IPS-15b (cell line): Measurements from ENCODE around the gene SPDYE1.

Source experiments
- H3K27me3 ChIP-seq: one replicate; pipeline ENCODE4 v1.6.1; 2013; ENCODE audit warnings: low read length; ENCODE audit not compliant: control insufficient read depth, insufficient read depth
- H3K36me3 ChIP-seq: one replicate; pipeline ENCODE4 v1.6.1; 2013; ENCODE audit warnings: low read length; ENCODE audit not compliant: control insufficient read depth, insufficient read depth
- H3K4me1 ChIP-seq: one replicate; pipeline ENCODE4 v1.6.1; 2013; ENCODE audit warnings: mild to moderate bottlenecking, low read length; ENCODE audit not compliant: control insufficient read depth, insufficient read depth
- H3K4me3 ChIP-seq: one replicate; pipeline ENCODE4 v1.5.1; 2013; ENCODE audit warnings: low read depth, low read length
- H3K9ac ChIP-seq: one replicate; pipeline ENCODE4 v1.6.1; 2013; ENCODE audit warnings: low read depth, mild to moderate bottlenecking, low read length
- H3K9me3 ChIP-seq: one replicate; pipeline ENCODE4 v1.6.1; 2013; ENCODE audit warnings: mild to moderate bottlenecking, low read length; ENCODE audit not compliant: control insufficient read depth, insufficient read depth

SPDYE1 gene

DNA sequence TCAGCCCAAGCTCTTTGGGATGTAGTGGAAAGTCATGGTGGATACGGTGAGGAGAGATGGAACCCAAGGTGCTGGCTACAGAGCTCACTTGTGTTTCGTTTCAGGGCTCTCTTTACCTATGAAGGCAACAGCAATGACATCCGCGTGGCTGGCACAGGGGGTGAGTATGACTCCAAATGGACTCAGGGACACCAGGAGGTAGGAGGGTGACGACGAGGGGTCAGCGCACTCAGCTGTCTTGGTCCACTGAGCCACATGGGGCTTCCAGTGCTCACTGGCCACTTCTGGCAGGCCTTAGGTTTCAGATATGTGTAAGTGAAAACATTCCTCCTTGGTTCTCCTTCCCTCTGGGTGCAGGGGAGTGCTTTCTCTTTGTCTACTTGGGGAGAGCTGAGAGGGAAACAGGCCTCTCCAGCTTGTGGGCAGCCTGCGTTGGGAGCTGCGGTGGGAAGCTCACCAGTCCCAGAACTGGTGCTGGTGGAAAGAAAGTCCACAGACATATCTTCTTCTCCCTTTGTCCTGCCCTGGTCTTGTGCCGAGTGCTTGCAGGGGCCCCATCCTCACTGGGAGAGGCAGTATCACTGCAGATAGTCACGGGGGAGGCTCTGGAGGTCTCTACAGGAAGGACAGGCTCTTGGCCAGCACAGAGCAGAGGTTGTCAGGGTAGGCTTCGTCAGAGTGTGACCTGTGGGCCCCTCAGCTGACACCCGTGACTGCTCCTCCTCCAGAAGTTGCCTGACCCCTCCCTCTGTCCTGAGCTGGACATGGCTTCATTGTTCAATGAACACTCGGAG, 52.6 kb downstream of the SPDYE1 start:
- Histone ChIP-seq H3K9ac (no peak overlapping the region), H3K4me3 (no peak overlapping the region), H3K27me3 (no peaks in the 10 kb centered on the region), H3K4me1 (peaks cover 4% of the 10 kb centered on the region), H3K9me3 (no peaks in the 10 kb centered on the region), H3K36me3 (peaks cover 22% of the 10 kb centered on the region)

DNA sequence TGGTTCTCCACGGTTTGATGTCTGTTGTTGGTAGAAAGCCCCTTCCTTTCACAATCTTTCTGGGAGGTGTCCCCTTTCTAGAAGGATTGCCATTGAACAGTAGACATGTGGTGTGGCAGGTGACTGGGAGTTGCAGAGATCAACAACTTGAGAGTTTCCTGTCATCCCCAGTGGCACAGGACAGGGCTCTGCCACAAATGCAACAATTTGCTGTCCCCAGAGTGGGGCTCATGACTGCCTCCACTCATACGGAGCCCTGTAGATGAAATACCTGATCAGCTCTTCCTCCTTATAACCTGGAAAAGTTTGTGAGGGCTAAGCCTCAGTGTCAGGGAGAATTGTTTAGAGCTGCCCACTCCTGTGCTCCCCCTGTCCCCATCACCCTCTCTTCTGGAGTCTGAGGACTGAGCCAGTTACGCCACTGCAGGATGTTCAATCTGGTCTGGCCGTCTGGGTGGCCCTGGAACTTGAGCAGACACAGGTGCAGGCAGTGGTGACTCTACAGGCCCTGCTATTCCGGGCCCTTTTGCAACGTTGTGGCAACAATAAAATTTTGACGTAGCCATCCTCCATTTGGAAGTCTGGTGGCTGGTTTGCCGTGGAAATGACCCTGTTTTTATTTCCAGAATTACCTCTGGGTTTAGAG, 53.3 kb downstream of the SPDYE1 start:
- H3K4me1 ChIP-seq: no peaks in the 10 kb centered on the region
- H3K9me3 ChIP-seq: no peaks in the 10 kb centered on the region
- no peaks in the 10 kb centered on the region for H3K27me3 ChIP-seq
- H3K36me3 ChIP-seq: peaks cover 22% of the 10 kb centered on the region
- no peak overlapping the region for H3K9ac ChIP-seq
- H3K4me3 ChIP-seq: no peak overlapping the region

DNA sequence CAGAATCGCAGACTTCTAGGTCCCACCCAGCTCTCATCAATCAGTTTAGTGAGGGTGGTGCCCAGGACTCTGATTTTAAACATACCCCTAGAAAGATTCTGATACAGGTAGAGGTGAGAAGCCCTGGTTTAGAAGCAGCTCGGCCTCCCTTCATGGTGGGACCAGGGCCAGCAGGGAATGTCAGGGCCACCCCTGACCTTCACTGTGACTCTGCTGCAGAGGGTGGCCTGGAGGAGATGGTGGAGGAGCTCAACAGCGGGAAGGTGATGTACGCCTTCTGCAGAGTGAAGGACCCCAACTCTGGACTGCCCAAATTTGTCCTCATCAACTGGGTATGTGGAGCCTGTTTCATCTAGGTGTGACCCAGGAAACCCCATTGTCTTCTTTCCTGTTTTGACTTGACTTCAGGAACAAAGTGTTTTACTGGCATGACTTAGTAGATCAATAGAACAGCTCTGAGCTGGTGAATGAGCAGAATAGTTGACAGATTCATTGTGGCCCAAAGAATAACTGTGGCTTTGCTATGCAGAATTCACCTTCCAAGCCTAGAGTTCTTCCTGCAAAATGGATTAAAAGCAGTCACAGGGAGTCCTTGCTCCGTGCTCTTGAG, 54.0 kb downstream of the SPDYE1 start:
- H3K4me1 ChIP-seq: no peaks in the 10 kb centered on the region
- no peaks in the 10 kb centered on the region for H3K27me3 ChIP-seq
- H3K9me3 ChIP-seq: no peaks in the 10 kb centered on the region
- H3K9ac ChIP-seq: no peak overlapping the region
- no peak overlapping the region for H3K4me3 ChIP-seq
- peaks cover 27% of the 10 kb centered on the region for H3K36me3 ChIP-seq

DNA sequence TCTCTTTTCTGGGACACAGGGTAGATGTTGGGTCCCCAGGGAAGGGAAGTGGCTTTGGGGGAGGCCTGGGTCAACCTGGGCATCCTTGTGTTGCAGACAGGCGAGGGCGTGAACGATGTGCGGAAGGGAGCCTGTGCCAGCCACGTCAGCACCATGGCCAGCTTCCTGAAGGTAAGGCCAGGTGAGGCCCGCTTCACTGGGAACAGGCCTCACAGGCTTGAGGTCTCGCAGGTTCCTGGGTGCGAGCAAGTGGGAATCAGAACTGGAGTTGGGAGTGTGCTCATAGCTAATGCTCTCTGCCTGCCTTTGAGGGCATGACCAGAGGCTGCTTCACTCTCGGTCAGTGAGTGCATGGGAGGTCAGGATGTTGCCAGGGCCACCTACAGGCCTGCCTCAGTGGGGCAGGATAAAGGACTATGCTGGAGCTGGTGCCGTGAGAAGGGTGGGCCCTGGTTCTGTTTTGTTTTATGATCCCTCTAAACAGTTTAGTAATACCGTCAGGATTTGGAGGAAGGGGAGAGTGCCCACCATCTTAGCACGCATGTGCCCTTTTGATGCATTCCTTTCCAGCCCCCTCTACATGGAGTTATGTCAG, 55.2 kb downstream of the SPDYE1 start:
- Histone ChIP-seq H3K9me3 (no peaks in the 10 kb centered on the region), H3K27me3 (no peaks in the 10 kb centered on the region), H3K4me3 (no peak overlapping the region), H3K36me3 (peaks cover 38% of the 10 kb centered on the region), H3K9ac (no peak overlapping the region), H3K4me1 (no peaks in the 10 kb centered on the region)

DNA sequence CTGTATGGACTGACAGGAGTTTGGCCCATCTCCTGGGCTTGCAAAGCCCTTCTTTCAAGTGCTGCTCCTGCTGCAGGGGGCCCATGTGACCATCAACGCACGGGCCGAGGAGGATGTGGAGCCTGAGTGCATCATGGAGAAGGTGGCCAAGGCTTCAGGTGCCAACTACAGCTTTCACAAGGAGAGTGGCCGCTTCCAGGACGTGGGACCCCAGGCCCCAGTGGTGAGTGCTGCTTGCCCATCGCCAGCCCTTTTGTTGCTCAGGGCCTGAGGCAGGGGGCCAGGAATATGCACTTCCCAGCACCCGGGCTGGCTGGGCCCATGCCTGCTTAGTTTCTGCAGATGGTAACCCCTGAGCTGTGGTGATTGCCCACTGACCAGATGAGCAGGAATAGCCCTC, 59.0 kb downstream of the SPDYE1 start:
- Histone ChIP-seq H3K27me3 (no peaks in the 10 kb centered on the region), H3K4me3 (no peak overlapping the region), H3K36me3 (peaks cover 48% of the 10 kb centered on the region), H3K9ac (no peak overlapping the region), H3K4me1 (no peaks in the 10 kb centered on the region), H3K9me3 (no peaks in the 10 kb centered on the region)

DNA sequence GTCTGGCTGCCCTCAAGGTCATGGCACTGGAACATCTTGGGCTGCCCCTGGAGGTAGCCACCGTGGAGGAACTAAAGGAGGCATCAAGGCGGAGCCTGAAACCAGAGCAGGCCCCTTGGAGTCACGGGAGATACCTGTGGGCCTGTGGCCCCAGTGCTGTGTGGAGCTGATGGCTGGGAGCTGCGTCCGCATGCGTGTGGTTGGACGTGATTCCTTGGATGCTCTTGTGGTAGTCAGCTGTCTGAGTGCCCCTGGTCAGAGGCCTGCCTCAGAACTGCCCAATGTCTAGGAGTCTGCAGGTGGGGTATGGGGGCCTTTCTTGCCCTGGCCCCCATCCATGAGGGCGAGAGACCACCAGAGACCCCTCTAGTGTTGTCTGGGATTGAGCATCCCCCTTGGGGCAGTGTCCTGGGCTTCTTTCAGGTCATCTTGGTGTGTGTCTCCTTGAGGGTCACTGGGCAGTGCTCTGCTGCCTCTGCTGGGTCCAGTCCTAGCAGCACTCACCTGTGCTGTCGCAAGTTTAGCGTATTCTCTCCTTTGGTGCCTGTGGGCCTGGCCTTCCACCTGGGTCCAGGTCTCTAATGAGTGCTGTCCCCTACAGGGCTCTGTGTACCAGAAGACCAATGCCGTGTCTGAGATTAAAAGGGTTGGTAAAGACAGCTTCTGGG, 59.6 kb downstream of the SPDYE1 start:
- Histone ChIP-seq H3K27me3 (no peaks in the 10 kb centered on the region), H3K9me3 (no peaks in the 10 kb centered on the region), H3K9ac (no peak overlapping the region), H3K4me3 (no peak overlapping the region), H3K36me3 (peaks cover 50% of the 10 kb centered on the region), H3K4me1 (no peaks in the 10 kb centered on the region)

DNA sequence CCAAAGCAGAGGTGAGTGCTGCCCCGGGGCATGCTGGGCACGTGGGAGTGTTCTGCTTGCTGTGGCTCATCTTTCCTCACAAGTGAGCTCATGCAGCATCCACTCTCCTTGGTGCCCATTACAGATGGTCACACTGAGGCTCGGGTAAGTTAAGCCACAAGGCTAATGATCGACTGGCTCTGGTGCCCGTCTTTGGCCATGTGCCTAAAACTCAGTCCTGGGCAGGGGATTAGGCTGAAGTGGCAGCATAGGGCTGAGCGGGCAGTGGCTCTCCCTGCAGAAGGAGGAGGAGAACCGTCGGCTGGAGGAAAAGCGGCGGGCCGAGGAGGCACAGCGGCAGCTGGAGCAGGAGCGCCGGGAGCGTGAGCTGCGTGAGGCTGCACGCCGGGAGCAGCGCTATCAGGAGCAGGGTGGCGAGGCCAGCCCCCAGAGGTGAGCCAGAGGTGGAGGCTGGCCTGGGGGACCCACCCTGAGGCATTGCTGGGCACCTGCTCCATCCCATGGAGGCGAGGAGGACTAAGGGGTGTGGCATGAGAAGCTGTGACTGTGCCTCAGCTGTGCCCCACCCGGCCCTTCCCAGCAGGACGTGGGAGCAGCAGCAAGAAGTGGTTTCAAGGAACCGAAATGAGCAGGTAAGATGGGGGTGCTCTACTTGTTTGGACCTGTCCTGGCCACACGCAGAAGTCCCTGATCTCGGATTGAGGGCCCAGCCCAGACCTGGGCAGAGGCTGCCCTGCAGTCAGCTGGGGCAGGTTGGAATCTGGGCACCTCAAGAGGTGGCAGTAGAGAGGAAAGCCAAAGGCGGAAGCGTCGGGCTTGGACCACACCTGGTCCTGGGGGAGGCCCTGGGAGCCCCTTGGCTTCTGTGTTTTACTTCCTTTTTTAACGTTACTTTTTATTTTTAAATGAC, 60.4 kb downstream of the SPDYE1 start:
- Histone ChIP-seq H3K36me3 (peaks cover 46% of the 10 kb centered on the region), H3K9ac (no peak overlapping the region), H3K4me3 (no peak overlapping the region), H3K4me1 (no peaks in the 10 kb centered on the region), H3K27me3 (no peaks in the 10 kb centered on the region), H3K9me3 (no peaks in the 10 kb centered on the region)

DNA sequence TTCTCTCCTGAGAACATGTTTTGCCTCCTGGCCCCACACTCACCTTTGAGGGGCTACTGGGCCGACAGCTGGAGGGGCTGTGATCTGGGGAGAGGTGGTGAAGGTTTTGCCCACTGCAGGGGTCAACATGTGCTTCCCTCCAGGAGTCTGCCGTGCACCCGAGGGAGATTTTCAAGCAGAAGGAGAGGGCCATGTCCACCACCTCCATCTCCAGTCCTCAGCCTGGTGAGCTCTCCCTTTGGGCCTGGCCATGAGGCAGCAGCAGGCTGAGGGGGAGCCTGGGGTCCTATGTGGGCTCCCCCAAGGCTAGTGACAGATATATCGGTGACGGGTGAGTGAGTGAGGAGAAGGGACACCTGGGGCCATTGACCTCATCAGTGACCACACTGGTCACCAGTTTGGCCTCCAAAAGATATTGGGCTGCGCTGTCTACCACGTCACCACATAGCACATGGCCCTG, 61.1 kb downstream of the SPDYE1 start:
- H3K4me1 ChIP-seq: peaks cover 3% of the 10 kb centered on the region
- H3K36me3 ChIP-seq: peaks cover 44% of the 10 kb centered on the region
- H3K9me3 ChIP-seq: no peaks in the 10 kb centered on the region
- no peaks in the 10 kb centered on the region for H3K27me3 ChIP-seq
- no peak overlapping the region for H3K4me3 ChIP-seq
- H3K9ac ChIP-seq: no peak overlapping the region

DNA sequence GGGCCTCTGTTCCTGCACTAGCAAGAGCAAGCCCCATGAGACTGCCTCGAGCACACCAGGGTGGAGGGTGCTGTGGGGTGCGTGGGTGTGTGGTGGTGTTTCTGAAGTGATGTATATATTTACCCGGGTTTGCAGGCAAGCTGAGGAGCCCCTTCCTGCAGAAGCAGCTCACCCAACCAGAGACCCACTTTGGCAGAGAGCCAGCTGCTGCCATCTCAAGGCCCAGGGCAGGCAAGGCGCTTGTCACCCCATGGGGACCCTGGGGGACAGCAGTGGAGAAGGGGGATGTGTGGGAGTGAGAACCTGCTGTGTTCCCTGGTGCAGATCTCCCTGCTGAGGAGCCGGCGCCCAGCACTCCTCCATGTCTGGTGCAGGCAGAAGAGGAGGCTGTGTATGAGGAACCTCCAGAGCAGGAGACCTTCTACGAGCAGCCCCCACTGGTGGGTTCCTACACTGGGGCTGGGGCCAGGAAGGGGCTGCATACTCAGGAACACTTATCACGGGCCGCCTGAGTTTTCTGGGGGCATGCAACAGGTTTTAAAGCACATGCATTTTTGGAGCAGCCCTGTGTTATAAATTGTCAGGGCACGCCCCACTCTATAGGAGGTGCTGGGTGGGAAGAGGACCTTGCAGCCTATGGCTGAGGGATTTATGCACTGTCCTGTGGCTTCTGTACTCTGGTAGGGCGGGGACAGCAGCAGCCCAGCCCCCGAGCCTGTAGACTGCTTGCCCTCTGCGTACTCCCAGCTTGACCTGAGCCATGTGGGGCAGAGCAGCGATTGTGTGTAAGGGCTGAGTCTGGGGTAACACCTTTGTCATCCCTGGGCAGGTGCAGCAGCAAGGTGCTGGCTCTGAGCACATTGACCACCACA, 61.8 kb downstream of the SPDYE1 start:
- peaks cover 44% of the 10 kb centered on the region for H3K36me3 ChIP-seq
- H3K27me3 ChIP-seq: no peaks in the 10 kb centered on the region
- H3K9me3 ChIP-seq: no peaks in the 10 kb centered on the region
- peaks cover 7% of the 10 kb centered on the region for H3K4me1 ChIP-seq
- H3K9ac ChIP-seq: no peak overlapping the region
- no peak overlapping the region for H3K4me3 ChIP-seq
